HG02588 (cell line): Measurements from ENCODE around the gene NOX3.
"Not testable (repeated sequence)": the region's sequence is repeated elsewhere in the genome, so short reads cannot be mapped to it uniquely, and the experiment has no call there.

ENCODE experiments used
- ATAC-seq: cut with Tn5 transposase; IDR thresholded peaks from one replicate; pipeline ENCODE4 v1.9.1; 2021; ENCODE audit warnings: mild to moderate bottlenecking, moderate library complexity; ENCODE audit not compliant: unreplicated experiment

Gene NOX3

DNA sequence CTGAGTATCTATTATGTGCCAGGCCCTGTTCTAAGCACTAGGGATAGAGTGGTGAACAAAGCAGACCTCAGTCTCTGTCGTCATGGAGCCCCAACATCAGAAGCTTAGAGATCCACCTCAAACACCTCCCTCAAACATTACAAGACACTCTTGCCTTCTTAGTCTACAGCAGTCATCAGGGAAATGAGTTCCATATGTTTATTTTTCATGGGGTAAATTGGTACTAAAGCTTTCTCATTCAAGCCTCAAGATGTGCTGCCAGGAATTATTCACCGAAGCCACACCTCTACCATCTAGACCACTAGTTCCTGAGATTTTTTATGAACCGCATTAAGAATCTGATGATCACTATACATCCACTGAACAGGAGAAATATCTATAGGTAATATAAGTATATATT lies 82.4 kb downstream of the NOX3 start:
- ATAC-seq = no peak

DNA sequence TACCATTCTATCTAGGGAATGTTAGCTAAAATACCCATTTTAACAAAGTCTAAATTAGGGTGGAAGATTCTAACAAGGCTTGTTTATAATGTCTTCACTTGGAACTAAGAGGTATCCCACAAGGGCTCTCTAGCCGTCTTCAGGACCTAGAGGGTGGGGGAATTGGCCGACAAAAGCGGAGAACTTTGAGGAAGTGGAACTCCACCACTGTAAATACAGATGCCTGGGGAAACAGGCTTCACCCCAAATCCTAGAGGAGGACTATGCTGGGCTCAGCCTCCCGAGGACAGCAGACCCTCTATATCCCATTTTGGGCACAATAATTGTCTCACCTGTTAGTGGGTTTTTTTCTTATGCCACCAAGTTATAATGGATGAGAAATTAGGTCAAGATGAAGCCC lies 83.4 kb downstream of the NOX3 start:
- ATAC-seq = no peak

DNA sequence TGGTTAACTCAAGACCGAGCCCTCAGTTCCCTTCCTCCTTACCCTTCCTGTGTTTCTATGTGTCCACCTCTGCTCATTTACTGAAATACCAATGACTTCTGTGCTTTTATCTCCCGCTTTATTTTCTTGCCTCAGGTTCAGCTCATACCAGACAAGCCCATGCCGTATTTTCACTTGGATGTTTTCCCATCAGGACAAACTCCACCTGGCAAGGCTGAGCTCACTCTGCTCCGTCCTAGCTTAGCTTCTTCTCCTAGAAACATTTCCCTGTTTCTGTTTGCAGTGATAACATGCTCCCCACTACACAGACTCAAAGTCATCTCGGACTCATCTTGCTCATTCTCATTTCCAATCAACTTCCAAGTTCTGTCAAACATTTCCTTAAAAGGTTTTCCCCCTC lies 84.4 kb downstream of the NOX3 start:
- no peak for ATAC-seq

DNA sequence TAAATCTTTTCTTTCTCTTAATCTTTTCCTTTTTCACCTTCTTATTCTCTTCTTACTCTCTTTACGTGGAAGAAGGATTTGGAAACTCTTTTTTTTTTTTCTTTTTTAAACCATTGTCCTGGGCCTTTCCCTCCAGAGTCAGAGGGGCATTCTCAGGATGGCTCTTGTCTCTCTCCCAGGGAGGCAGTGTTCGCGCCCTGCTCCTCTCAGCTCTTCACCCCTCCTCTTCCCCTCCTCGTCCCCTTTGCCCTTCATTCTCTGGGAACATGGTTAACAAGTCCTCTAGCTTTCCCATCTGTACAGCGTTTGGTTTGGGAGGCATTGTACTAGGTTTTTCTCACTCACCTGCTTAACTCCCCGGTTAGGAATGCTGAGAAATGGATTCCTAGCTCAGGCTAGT lies 89.3 kb downstream of the NOX3 start:
- ATAC-seq = no peak

DNA sequence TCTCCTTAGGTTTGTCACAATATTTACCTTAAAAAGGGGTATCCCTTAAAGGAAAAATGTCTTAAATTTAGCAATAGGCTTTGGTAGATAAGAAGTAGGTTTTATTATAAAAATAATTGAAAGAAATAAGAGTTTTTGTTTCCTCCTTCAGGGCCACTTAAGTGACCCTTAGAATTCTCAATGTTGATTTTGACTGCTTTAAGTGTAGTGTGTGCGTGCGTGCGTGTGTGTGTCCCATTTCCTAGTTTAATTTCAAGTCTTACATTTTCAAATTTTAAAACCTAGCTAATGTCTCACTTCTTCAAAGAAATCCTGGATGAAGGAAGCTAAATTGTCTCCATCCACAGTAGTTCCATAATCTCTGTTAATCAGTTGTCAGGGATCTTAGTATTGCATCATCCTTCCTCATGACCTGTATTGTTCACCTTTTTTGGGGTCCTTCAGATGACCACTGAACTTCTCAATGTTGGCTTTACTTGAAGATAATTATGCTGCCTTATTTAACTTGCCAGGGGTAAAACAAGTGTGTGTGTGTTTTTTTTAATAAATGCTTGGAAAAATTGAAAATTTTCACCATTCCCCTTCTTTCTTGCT lies 90.7 kb downstream of the NOX3 start:
- no peak for ATAC-seq

DNA sequence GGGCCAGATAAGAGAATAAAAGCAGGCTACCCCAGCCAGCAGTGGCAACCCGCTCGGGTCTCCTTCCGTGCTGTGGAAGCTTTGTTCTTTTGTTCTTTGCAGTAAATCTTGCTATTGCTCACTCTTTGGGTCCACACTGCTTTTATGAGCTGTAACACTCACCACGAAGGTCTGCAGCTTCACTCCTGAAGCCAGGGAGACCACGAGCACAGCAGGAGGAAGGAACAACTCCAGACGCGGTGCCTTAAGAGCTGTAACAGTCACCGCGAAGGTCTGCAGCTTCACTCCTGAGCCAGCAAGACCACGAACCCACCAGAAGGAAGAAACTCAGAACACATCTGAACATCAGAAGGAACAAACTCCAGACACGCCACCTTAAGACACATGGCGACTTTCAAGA lies 91.6 kb downstream of the NOX3 start:
- not testable (repeated sequence) for ATAC-seq

DNA sequence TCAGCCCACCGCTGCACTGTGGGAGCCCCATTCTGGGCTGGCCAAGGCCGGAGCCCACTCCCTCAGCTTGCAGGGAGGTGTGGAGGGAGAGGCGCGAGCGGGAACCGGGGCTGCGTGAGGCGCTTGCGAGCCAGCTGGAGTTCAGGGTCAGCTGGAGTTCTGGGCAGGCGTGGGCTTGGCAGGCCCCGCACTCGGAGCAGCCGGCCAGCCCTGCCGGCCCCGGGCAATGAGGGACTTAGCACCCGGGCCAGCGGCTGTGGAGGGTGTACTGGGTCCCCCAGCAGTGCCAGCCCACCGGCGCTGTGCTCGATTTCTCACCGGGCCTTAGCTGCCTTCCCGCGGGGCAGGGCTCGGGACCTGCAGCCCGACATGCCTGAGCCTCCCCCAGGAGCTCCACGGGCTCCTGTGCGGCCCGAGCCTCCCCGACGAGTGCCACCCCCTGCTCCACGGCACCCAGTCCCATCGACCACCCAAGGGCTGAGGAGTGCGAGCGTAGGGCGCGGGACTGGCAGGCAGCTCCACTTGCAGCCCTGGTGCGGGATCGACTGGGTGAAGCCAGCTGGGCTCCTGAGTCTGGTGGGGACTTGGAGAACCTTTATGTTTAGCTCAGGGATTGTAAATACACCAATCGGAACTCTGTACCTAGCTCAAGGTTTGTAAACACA lies 92.5 kb downstream of the NOX3 start:
- not testable (repeated sequence) for ATAC-seq

DNA sequence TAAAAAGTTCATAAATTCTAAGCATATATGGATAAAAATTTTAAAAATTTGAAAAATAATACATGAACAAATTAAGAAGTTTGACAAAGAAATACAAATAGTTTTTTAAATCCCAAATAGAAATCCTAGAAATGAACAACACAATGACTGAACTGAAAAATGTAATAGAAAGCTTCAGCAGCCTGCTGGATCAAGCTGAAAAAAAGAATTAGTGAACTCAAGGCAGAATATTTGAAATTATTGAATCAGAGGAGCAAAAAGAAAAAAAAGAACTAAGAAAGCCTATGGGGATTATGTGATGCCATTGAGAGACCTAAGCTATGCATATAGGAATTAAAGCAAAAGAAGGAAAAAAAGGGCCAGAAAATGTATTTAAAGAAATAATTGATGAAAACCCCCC lies 101.5 kb downstream of the NOX3 start:
- no peak for ATAC-seq

DNA sequence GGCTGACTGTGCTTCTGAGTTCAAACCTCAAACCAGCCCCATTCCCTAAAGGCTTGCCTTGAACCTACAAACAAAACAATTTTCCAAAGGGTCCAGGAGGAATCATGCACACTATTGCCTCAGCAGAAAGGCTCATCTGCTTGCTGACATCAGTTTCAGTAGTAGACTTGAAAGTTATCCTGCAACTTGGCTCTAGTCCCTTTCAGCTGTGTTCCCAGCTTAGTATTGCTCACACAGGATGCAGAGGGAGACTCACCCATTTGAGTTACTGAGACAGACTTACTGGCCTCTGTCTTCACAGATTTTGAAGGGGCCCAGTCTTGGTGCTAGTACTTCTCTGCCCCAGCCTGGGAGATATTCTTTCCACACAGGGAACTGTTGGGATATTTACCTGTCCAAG lies 102.8 kb downstream of the NOX3 start:
- ATAC-seq = no peak

DNA sequence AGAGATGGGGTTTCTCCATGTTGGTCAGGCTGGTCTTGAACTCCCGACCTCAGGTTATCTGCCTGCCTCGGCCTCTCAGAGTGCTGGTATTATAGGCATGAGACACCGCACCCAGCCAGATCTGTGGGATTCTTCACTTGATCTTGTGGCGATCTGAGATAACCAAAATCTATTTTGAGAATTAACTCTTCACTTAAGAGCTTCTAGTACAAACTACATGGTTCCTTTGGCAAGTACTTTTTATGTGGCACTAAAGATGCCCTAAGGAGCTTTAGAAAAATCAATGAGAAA lies 103.6 kb downstream of the NOX3 start:
- no peak for ATAC-seq

DNA sequence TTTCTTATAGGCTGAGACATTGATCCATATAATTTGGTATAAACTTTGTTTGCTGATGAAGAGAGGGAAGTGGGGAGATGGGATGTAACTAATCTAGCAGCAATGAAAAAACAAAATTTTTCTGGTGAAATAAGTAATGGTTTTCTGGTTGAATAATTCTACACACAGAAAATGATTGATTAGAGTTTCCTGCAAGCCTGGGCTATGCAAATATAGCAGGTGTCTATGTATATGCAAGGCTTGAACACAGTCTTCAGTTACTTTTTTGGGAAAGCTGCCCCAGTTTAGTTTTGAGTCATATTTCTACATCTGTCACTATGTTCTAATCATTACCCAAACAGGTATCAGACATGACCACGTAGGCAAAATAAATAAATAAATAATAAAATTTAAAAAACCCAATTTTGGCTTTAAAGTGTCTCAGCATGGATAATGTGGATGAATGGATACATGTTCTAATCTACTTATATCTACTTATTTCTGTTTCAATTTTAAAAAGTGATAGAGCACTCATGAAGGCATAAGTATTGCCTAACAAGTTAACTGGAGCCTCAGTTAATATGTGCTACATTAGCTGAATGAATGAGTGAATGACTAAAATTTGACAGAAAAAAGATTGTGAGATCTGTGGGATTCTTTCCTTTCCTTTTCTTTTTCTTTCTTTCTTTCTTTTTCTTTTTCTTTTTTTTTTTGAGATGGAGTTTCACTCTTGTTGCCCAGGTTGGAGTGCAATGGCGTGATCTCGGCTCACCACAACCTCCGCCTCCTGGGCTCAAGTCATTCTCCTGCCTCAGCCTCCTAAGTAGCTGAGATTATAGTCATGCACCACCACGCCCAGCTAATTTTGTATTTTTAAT lies 104.1 kb downstream of the NOX3 start:
- peak; percentile 91 for ATAC-seq

DNA sequence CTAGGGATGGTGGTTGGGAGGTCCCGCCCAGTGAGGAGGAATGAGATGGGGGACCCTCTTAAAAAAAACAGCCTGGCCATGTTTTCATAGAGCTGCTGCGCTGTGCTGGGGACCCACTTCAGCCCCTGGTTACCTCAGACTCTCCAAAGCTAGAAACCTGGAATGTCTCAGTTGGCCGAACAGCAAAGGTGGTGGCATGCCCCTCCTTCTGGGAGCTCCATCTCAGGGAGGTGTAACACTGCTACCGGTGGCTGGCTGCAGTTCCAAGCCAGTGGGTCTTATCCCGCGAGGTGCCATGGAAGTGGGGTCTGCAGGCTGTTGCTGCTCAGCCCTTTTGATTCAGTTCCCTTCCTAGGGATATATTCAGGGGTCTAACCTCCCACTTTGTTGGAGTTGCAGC lies 105.7 kb downstream of the NOX3 start:
- no peak for ATAC-seq

DNA sequence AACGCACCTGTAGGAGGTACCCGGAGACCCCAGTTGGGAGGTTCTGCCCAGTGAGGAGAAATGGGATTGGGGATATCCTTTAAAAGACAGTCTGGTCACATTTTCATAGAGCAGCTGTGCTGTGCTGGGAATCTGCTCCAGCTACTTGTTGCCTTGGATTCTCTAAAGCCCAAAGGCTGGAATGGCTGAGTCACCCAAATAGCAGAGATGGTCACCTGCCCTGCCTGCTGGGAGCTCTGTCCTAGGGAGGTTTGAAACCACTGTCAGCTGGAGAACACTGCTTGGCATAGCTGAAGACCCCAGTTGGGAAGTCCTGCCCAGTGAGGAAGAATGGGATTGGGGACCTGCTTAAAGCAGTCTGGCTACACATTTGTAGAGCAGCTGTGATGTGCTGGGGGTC lies 106.5 kb downstream of the NOX3 start:
- ATAC-seq = no peak

DNA sequence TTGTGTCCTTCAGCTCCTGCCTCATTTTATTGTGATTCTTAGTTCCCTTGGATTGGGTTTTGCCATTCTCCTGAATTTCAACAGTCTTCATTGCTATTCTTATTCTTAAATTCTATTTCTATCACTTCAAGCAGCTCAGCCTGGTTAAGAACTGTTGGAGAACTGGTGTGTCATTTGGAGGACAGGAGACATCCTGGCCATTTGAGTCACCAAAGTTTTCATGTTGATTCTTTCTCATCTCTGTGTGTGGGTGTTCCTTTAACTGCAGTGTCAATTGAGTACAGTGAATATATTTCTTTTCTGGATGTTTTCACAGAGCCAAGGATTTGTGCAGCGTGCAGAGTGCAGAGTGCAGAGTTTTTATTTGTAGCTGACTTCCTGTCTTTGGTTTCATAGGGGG lies 107.8 kb downstream of the NOX3 start:
- ATAC-seq = no peak

DNA sequence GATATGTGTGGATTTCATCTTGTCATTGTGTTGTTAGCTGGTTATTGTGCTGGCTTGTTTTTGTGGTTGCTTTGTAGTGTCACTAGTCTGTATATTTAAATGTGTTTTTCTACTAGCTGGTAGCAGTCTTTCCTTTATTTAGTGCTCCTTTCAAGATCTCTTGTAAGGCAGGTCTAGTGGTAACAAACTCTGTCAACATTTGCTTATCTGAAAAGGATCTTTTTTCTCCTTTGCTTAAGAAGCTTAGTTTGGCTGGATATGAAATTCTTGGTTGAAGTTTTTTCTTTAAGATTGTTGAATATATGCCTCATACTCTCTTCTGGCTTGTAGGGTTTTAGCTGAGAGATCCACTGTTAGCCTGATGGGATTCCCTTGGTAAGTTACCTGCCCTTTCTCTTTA lies 108.7 kb downstream of the NOX3 start:
- no peak for ATAC-seq
